GM12872 (cell line): ENCODE results near the gene RPTOR.

Experiments used
- TF ChIP-seq, protein P1 (sequence below): IDR thresholded peaks from 3 replicates; pipeline ENCODE4 v1.5.1; 2011; ENCODE audit warnings: low read depth, mild to moderate bottlenecking, low read length, moderate library complexity; ENCODE audit not compliant: insufficient read depth

The RPTOR gene

GRCh38 chr17:80906364-80907259 lies 362.0 kb downstream of the RPTOR start:
- TF ChIP-seq, protein P1, sequence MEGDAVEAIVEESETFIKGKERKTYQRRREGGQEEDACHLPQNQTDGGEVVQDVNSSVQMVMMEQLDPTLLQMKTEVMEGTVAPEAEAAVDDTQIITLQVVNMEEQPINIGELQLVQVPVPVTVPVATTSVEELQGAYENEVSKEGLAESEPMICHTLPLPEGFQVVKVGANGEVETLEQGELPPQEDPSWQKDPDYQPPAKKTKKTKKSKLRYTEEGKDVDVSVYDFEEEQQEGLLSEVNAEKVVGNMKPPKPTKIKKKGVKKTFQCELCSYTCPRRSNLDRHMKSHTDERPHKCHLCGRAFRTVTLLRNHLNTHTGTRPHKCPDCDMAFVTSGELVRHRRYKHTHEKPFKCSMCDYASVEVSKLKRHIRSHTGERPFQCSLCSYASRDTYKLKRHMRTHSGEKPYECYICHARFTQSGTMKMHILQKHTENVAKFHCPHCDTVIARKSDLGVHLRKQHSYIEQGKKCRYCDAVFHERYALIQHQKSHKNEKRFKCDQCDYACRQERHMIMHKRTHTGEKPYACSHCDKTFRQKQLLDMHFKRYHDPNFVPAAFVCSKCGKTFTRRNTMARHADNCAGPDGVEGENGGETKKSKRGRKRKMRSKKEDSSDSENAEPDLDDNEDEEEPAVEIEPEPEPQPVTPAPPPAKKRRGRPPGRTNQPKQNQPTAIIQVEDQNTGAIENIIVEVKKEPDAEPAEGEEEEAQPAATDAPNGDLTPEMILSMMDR, result no peak

GRCh38 chr17:80907281-80907680 lies 362.6 kb downstream of the RPTOR start:
- TF ChIP-seq, protein P1, result no peak

DNA sequence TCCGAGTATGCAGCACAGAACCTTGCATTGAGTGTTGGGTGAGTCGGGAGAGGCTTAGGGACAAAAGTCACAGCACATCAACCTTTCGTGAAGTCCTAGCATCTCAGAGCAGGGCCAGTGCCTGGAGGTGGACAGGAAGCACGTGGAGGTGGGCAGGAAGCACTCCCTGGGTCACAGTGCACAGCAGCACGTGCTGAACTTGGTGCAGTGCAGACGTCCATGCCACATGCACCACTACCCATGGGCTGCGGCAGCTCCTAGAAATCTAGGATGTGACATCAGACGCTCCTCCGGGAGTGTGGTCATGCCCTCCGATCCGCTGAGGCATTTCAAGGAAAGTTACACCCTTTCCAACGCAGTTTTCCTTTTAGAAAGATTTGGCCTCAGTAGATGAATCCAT lies 363.6 kb downstream of the RPTOR start:
- TF ChIP-seq, protein P1, result no peak

- TF ChIP-seq, protein P1, result no peak
Observed at GRCh38 chr17:80908776-80909175, 364.1 kb downstream of the RPTOR start.

- TF ChIP-seq, protein P1, result no peak
Observed at GRCh38 chr17:80909635-80910034, 365.0 kb downstream of the RPTOR start.

- TF ChIP-seq, protein P1, result no peak
Observed at GRCh38 chr17:80910043-80910442, 365.4 kb downstream of the RPTOR start.

GRCh38 chr17:80912476-80912875 lies 367.8 kb downstream of the RPTOR start:
- TF ChIP-seq, protein P1, result no peak
